NCI-H1694 (cell line): ENCODE results near the gene STKLD1.
"Not testable (repeated sequence)": the region's sequence is repeated elsewhere in the genome, so short reads cannot be mapped to it uniquely, and the experiment has no call there.

Experiments used
- DNase-seq: peaks from one replicate; lab custom pipeline; 2025; lab: John Stamatoyannopoulos, UW

STKLD1 gene

DNA sequence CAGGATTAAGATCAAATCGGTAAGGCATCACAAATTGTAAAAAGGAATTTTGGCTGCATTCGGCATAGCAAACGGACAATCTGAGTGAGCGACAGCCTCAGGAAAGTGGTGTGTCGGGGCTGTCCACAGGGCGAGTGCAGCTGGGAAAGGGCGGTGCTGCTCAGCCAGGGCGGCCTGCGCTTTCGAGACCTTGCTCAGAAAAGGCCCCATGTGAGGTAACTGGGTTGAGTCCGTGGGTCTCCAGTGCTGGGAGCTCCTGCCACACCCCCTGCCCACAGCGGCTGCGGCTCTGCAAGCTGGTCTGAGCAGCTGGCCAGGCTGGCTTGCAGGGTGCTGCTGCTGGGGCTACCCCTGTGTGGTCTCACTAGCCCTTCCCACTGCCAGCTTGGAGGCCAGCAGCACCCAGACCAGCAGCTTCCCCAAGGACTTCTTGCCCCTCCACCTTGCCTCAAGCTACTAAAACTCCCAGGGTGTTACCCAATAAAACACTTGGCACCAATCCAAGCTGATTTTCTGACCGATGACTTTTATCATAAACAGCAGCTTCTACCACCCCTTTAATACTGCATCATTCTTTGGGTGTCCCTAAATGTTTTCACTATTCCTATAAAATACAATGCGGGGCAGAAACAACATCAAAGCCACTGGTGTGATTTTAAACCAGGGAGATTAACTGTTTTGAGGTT, 13.7 kb upstream of the STKLD1 start:
- DNase-seq: no peak

DNA sequence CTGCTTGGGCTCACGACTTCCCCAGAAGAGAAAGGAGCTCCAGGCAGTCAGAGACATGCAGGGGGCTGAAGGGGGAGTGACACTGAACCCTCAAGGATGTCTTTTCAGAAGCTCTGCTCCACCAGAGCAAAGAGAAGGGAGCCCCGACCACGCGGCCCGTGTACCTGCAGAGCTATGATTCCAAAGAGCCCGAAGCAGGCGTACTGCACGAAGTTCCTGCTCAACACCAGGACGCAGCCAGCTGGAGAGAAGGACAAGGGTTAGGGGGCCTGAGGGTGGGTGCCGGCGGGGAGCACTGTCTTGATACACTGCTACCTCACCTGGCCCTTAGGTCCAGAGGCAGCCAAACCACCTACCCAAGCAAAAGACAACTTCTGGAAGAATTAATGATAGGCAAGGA, 9.7 kb upstream of the STKLD1 start:
- no peak for DNase-seq

DNA sequence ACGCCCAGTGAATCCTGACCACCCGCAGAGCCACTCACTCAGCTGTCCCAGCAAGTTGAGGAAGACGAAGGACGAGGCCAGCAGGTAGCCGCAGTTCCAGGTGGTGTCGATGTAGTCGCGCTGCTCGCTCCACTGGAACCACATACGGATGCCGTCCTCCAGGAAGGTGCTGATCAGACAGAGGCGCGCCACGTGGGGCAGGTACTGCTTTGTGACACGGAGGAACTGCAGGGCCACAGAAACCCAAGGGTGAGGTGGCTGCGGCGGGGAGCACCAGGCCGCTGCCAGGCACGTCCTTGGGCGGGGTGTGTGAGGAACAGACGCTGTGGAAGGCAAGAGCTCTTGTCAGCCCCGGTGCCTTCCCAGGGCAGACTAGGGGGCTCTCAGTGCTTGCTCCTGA, 8.9 kb upstream of the STKLD1 start:
- DNase-seq: no peak

DNA sequence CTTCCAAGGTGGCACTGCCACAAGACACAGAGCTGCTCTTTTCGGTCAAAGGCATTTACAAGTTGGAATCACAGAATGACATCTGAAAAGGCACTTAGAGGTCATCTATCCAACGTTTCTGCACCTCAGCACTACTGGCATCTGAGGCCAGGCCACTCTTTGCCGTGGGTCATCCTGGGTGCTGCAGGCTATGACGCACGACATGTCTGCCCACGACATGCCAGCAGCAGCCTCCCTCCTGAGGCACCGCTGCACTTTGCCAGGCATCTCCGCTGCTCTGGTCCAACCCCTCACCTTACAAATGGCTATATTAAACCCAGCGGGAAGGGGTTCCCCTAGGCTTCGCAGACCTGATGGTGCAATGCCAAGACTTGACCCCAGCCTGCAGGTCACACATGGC, 8.4 kb upstream of the STKLD1 start:
- DNase-seq: no peak

DNA sequence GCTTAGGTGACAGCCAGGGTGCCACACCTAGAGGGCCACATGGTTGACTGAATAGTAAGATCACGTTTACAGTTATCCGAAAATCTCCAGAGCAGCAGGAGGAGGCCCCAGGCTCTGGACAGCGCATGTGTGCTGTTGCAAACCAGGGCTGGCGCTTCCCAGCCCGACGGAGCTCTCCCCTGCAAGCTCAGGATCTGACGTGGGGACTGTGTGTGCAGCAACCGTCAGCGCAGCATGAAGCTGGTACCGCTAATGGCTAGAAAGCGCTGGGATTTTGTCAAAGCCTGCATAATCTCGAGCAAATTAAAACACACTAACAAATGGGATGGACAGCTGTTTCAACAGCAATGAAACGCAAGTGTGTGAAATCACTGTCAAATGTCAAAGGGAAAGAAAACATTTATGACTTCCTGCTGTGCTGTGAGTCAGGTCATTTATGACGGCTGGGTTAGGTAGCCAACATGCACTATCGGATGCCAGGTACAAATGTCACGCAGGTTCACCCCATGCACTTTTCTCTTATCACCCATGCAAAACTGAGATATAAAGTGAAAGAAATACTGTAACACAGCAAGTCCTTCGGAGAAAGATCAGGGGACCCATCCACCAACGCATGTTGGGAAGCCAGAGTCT, 7.8 kb upstream of the STKLD1 start:
- no peak for DNase-seq

DNA sequence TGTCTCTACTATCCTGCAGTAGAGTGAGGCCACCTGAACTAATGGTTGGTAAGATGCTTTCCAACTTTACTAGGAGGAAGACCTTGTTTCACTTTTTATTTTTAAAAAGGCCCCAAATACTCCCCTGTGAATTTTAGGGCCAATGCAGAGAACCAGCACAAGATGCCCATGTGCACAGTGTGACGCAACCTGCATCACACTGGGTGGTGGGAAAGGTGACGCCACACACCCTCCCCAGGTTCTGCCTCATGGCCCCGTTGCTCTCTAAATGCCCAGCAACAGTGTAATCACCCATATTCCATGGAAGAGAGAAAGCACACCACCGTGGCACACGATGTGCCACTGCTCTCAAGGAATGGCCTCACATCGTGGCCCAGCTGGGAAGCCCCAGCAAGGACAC, 6.7 kb upstream of the STKLD1 start:
- DNase-seq: no peak

DNA sequence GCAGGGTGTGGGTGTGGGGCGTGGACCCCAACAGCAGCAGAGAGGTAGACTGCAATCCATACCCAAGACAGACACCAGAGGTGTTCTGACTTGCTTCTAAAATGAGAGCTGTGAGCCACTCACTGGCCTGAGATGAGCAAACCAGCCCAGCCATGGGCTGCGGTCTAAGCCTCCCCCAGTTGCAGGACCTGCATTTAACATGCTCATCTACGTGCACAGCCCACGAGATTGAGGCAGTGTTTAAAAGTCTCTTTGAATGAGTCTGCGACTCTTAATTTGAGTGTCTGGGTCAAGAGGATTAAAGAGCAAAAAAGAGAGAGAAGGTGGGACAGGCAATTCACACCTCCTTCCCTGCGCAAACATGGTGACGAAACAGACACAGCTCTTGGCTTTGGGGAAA, 6.2 kb upstream of the STKLD1 start:
- no peak for DNase-seq

DNA sequence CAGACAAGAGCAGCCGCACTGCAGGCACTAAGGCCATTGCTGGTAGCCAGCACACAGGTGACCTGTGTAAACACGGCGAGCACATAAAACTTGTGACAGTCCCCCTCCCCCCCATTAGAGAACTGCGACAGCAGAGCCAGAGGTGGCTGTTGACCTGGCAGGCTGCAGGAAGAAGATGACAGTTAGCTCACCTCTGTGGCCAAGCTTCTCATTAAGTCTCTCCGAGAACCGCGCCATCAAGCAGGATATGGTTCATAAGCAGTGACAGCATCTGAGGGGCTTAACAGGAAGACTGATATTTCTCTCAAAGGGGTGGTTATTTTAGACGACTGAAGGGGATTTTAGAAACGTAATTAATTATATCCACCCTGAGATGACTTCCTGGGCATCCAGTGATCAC, 5.5 kb upstream of the STKLD1 start:
- no peak for DNase-seq

DNA sequence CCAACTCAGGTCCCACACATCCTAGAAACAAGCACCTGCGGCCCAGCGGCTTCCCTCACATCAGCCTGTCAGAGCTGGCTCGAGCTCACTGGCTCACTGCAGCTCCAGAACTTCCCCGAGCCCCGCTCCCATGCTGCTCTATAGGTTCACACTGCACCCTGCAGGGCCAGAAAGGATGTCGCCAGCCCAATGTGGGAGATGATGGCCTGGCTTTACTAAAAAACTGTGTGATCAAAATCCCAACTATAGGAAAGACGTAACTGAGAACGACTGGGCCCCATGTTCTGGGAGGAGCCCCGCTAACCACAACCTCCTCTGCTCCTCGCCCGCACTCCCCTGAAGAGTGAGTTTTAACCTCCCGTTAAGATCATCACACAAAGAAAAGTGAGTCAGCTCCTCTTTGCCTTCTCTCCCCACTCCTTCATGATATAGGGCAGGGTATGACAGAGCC, 4.9 kb upstream of the STKLD1 start:
- no peak for DNase-seq

DNA sequence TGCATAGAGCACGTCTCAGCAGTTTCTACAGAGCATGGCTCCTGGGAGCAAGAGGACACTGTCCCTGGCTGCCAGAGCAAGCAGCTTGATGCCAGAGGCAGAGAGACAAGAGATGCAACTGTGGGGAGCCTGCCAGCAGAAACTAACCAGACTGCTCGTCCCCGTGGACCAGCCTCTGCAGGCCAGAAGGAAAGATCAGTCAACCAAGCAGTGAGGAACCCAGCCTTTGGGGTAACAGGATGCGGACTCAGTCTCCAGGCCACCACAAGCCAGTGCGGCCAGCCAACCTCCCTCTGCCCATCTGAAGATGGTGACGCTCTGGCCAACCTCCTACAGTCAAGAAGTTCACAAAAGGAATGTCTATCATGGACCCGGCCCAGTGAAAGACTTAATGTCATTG, 4.0 kb upstream of the STKLD1 start:
- DNase-seq: no peak

DNA sequence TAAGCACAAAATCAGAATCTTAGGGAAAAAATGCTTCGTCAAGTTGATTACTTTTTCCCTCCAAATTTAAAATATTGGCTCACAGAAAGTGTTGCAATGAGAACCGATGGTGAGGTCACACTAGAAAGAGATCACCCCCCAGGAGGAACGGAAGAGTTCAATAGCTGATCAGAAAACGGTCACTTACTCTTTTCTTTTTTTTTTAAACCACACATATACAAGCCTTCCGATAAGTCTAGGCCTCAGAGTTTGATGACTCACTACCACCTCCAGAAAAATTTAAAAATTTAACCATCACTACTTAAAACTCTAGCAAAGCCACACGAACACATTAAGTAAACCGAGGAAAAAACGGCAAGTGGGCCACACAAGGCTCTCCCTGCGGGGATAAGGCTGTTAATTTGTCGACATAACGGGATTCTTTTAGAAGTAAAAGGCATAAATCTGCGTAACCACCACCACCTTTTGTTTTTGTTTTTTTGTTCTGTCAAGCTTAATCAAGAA, 1.5 kb upstream of the STKLD1 start:
- DNase-seq: no peak

DNA sequence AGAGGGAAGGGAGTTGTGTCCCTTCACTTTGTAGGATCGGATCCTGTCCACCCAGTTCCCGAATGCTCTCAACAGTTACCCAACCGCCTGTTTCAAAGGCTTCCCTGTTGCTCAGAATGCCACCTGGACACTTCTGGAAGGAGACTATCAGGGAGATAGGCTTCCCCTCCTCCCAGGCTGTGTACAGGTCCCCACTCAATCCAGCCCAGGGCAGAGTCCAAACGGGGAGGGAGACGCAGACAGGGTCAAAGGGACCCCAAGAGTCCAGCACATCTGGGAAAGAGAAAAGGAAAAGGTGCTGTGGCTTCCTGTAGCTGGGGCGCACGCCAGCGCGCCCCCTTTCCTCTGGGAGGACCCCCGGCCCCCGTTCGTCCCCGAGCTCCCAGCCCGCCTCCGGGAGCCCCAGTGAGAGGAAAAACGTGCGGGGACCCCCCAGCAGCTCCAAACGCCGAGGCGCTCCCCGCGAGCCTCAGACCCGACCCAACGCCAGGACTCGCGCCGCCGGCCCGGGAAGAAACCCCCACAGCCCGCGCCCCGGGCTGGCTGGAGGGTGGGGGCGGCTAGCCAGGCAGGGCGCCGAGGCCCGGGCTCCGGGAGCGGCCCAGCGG, 946 bp upstream of the STKLD1 start:
- no peak for DNase-seq

DNA sequence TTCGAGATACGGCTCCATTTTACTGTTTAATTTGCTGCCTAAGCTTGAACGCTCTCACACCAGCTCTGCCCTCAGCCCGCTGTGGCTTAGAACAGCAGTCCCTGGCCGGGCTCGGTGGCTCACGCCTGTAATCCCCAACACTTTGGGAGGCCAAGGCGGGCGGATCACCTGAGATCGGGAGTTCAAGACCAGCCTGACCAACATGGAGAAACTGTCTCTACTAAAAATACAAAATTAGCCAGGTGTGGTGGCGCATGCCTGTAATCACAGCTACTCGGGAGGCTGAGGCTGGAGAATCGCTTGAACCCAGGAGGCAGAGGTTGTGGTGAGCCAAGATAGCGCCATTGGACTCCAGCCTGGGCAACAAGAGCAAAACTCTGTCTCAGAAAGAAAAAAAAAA, 1.1 kb downstream of the STKLD1 start:
- DNase-seq: not testable (repeated sequence)

DNA sequence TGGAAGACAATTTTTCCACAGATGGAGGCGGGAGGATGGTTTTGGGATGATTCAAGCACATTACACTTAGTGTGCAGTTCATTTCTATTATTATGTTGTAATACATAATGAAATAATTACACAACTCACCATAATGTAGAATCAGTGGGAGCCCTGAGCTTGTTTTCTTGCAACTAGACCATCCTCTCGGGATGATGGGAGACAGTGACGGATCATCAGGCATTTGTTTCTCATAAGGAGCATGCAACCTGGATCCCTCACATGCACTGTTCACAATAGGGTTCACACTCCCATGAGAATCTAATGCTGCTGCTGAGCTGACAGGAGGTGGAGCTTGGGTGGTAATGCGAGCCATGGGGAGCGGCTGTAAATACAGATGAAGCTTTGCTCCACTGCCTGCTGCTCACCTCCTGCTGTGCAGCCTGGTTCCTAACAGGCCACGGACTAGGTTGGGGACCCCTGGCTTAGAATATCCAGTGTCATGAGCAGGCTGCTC, 1.6 kb downstream of the STKLD1 start:
- DNase-seq: peak; percentile 71

DNA sequence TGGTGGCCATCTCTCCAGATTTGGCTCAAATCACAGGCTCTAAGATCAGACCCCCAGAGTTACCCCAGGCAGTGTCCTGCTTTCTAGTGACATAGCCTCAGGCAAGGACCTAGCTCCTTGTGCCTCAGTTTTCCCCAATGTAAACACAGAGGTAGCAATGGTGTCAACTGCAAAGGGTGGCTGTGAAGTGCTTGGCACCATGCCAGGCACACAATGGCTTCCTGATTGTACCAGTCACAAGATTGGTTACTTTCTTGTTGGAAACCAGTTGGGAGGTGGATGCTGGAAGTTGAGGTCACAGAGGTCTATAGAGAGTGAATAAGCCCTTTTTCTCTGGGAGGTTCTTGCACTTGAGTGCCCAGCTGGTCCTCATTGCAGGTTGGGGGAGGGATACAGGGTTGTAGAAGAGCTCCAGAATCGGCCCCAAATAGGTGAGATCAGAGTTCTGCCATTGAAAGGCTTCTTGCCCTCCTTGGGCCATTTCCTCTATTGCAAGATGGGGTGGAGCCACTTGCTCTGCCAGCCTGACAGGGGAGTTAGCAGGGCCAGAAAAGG, 2.3 kb downstream of the STKLD1 start:
- no peak for DNase-seq

DNA sequence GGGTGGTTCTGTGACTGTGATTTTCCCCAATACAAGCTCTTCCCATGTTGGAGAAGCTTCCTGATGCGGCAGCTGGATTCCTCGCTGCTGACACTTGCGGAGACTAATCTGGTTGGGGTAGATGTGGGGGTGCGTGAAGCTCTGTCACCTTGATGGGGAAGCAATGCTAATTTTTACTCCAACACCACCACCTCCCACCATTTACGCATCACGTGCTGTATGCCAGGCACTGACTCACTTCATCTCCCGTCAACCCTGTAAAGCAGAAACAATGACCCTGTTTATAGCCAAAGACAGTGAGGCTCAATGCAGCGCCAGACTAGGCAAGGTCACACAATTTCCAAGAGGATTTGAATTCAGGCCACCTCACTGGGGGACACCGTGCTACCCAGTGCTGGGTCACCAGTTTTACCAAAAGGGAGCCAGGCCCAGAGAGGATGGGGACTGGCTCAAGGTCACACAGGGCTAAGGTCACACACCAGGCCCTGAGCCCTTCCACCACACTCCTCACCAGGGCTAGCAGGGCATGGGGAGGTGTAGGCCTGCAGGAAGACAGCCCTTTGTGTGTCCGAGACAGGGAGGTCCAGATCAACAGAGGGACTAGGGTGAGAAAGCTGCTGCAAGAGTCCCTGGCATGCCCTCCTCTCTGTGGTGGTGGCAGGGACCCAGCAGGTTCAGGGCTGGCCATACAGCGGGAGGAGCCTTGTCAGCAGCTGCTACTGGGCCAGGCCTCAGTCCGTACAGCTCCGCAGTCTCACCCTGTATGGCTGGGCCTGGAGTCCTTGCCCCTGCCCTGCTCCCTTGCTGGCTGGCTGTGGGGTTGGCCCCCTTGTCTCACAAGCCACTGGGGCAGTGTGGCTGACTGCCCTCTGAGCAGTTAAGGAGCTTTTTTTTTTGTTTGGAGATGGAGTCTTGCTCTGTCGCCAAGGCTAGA, 3.3 kb downstream of the STKLD1 start:
- no peak for DNase-seq

DNA sequence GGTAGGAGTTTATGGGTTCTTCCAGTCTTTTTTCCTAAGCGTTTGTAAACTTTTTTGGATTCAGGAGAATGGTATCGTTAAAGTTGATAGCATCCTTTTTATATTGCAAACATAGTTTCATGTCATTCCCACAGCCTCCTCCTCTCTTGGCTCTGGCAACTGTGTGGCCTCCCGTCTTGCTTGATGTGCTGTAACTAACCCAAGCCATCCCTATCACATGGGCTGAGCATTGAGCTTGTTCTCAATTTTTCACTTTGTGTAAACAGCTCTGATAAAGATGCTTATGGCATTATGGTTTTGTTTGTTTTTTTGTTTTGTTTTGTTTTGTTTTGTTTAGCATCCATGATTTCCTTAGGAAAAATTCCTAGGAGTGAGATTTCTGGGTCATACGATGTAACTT, 4.6 kb downstream of the STKLD1 start:
- DNase-seq: no peak

DNA sequence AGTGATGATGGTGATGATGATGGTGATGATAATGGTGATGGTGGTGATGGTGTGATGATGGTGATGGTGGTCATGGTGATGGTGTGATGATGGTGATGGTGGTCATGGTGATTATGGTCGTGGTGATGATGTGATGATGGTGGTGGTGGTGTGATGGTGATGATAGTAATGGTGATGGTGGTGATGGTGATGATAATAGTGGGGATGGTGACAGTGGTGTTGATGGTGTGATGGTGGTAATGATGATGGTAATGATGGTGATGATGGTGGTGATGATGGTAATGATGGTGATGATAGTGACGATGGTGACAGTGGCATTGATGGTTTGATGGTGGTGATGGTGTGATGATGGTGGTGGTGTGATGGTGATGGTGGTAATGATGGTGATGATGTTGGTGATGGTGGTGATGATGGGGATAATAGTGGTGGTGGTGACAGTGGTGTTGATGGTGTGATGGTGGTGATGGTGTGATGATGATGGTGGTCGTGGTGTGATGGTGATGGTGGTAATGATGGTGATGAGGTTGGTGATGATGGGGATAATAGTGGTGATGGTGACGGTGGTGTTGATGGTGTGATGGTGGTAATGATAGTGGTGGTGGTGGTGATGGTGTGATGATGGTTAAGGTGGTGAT, 6.5 kb downstream of the STKLD1 start:
- no peak for DNase-seq

DNA sequence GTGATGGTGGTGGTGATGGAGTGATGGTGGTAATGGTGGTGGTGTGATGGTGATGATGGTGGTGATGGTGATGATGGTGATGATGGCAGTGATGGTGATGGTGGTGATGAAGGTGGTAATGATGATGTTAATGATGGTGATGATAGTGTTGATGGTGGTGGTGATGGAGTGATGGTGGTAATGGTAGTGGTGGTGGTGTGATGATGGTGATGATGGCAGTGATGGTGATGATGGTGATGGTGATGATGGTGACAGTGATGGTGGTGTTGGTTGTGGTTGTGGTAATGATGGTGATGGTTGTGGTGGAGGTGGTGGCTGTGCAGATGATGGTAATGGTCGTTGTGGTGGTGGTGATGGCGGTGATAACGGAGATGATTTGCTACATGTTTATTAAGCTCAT, 7.3 kb downstream of the STKLD1 start:
- DNase-seq: no peak

DNA sequence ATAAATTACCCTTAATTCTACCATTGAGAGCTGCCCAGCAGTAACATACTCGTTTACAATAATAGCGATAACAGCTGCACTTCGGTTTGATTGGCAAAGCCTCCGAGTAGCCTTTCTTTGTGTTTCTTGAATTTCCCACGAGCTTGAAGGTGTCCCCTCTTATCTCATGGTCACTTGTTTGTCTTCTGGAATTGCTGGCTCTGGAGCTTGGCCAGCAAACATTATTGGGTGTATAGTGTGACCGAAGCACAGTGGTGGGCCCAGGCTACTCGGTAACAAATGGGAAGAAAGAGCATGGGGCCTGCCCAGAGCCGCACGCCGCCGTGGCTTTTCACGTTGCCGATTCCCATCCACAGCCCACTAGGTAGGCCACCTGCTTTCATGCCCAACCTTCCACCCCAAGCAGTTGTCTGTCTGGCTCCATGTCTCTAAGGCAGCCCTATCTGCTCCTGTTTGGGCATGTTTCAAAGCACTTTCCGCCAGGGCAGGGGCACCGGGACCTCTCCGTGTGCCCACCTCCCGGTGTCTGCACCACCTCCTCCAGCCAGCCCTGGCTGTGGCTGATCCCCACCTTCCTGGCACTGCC, 8.7 kb downstream of the STKLD1 start:
- no peak for DNase-seq

DNA sequence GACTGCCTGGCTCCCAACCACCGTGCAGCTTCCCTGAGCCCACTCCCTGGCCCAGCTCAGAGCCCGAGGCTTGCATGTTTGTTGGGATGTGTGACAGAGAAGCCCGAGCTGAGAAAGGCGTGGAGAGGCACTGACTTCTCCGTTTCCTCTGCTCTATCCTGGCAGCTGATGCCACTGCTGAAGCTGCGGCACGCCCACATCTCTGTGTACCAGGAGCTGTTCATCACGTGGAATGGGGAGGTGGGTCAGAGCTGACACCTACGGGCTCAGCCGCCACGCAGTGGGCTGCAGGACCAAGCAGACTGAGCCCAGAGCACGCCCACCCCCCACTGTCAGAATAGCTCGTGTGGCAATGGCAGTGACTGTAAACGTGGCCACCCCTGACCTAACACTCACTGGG, 9.3 kb downstream of the STKLD1 start:
- DNase-seq: no peak
